Stomach (tissue), 9 donors: ENCODE data around the gene GPC6. TPM values are rescaled to one million over a fixed set of nuclear protein-coding genes. Genes with fewer than 3 reads are reported as not detected.

Experiments
- DNase-seq, 2 donors: peaks; one replicate each; pipeline versions ENCODE4 v3.0.0 to v3.0.0-alpha.2; 2013 to 2019
- H3K27ac ChIP-seq, 5 donors: fragments of 200-600 bp in 4 of 5; sonication (generic) in 4 of 5; one replicate each; pipeline ENCODE4 v1.5.1; 2013 to 2019; ENCODE audit warnings: mild to moderate bottlenecking in 1 of 5, moderate library complexity in 1 of 5
- H3K27me3 ChIP-seq, 3 donors: fragments of 200-600 bp; sonication (generic); one replicate each; pipeline ENCODE4 v1.5.1; 2017 to 2019; ENCODE audit warnings: mixed run types in 1 of 3
- H3K36me3 ChIP-seq, 4 donors: fragments of 200-600 bp; sonication (generic); 1 replicate in 3 of 4; 2 replicates in 1 of 4; pipeline ENCODE4 v1.5.1; 2016 to 2019
- H3K4me1 ChIP-seq, 4 donors: fragments of 200-600 bp; sonication (generic); one replicate each; pipeline ENCODE4 v1.5.1; 2016 to 2019
- H3K4me3 ChIP-seq, 4 donors: fragments of 200-600 bp; sonication (generic) in 3 of 4; one replicate each; pipeline ENCODE4 v1.5.1; 2016 to 2019; ENCODE audit warnings: mild to moderate bottlenecking in 1 of 4
- H3K9me3 ChIP-seq, 4 donors: fragments of 200-600 bp; sonication (generic); one replicate each; pipeline ENCODE4 v1.5.1; 2016 to 2019
- CTCF ChIP-seq, 7 experiments: fragments of 450-650 bp in 4 of 7; fragments of 200-600 bp in 3 of 7; sonication (generic) in 3 of 7; IDR thresholded peaks; one replicate each; pipeline ENCODE4 v1.5.1; 2016 to 2019; ENCODE audit warnings: antibody characterized with exemption in 7 of 7, control low read depth in 2 of 7, mild to moderate bottlenecking in 1 of 7
- EP300 ChIP-seq: sonication (generic); formaldehyde crosslinking; IDR thresholded peaks from one replicate; pipeline ENCODE4 v1.6.1; 2017; ENCODE audit warnings: antibody characterized with exemption
- POLR2A ChIP-seq, 4 donors: fragments of 450-650 bp; IDR thresholded peaks; one replicate each; pipeline ENCODE4 v1.6.1; 2016; ENCODE audit warnings: antibody characterized with exemption in 4 of 4, control low read depth in 2 of 4, mild to moderate bottlenecking in 1 of 4, moderate library complexity in 1 of 4
- POLR2AphosphoS5 ChIP-seq, 3 donors: sonication (generic); formaldehyde crosslinking; IDR thresholded peaks; one replicate each; pipeline ENCODE4 v1.6.1; 2016; ENCODE audit warnings: antibody characterized with exemption in 3 of 3
- WGBS, 5 donors: extraction: QIAGEN DNeasy Blood & Tissue Kit in 3 of 5; methylation state at CpG; one replicate each; pipeline versions ENCODE4 v1.1.5 to v1.1.7; 2013 to 2018; 5-methylcytosine and 5-hydroxymethylcytosine counted together
- intact Hi-C: fragments of 100-400 bp; cut with DNase I; formaldehyde crosslinking; loops from one replicate; pipeline ENCODE4 v1.15.1; 2023; ENCODE audit warnings: low total_unique reads
- polyA plus RNA-seq, 3 donors: library from polyadenylated mRNA; stranded (reverse); fragments of 200-250 nt; gene quantifications; one replicate each; pipeline ENCODE4 v1.2.3, GENCODE V29; 2013
- total RNA-seq, 5 donors: library from RNA; depleted of rRNA; stranded (reverse); fragments of >200 nt; gene quantifications; one replicate each; pipeline versions ENCODE4 v1.1.0 to v1.2.3, GENCODE V29; 2014 to 2016
- donor health status: healthy with polysubstance abuse.
- donor health status: Bipolar disorder and iron deficiency.
- donor health status: healthy.

Gene GPC6
- total and polyA plus RNA-seq, 8 donors: 0.70 to 52.7 (median 5.6) TPM

GRCh38 chr13:94236872-94237271 lies 1010.3 kb downstream of the GPC6 start:
- no peak for TF ChIP-seq POLR2A (IDR thresholded peaks at IDR 0.05)
- TF ChIP-seq CTCF (IDR thresholded peaks at IDR 0.05): no peak
- no peak for TF ChIP-seq POLR2AphosphoS5 (IDR thresholded peaks at IDR 0.05)
- TF ChIP-seq EP300: no peak
- H3K9me3 ChIP-seq: no peaks in the 10 kb centered on the region
- H3K36me3 ChIP-seq: no peaks in the 10 kb centered on the region
- no peak overlapping the region for H3K27ac ChIP-seq
- H3K4me1 ChIP-seq: no peaks in the 10 kb centered on the region
- no peak overlapping the region for H3K4me3 ChIP-seq
- no peaks in the 10 kb centered on the region for H3K27me3 ChIP-seq
- DNase-seq: no peak
- intact Hi-C loops: no loop called here

GRCh38 chr13:94239135-94239534 lies 1012.5 kb downstream of the GPC6 start:
- intact Hi-C loops: no loop called here
- no peak for TF ChIP-seq POLR2AphosphoS5 (IDR thresholded peaks at IDR 0.05)
- TF ChIP-seq EP300: no peak
- no peak for TF ChIP-seq CTCF (IDR thresholded peaks at IDR 0.05)
- TF ChIP-seq POLR2A (IDR thresholded peaks at IDR 0.05): no peak
- Histone ChIP-seq H3K4me1 (no peaks in the 10 kb centered on the region), H3K4me3 (no peak overlapping the region), H3K9me3 (no peaks in the 10 kb centered on the region), H3K36me3 (no peaks in the 10 kb centered on the region), H3K27ac (no peak overlapping the region), H3K27me3 (no peaks in the 10 kb centered on the region)
- 48 to 58% (median 55%) methylated on average over 3 of the region's 3 CpGs for WGBS, 5 donors
- peak in 1 of 2 donors; percentile 36 for DNase-seq

- H3K4me3 ChIP-seq: no peak overlapping the region
- TF ChIP-seq CTCF (IDR thresholded peaks at IDR 0.05) (no peak), EP300 (no peak), POLR2A (IDR thresholded peaks at IDR 0.05) (no peak), POLR2AphosphoS5 (IDR thresholded peaks at IDR 0.05) (no peak)
- DNase-seq: no peak
- no peaks in the 10 kb centered on the region for H3K36me3 ChIP-seq
- intact Hi-C loops: no loop called here
- peaks cover 0 to 13% (median 4%) of the 10 kb centered on the region in 4 donors for H3K9me3 ChIP-seq
- H3K27me3 ChIP-seq: no peaks in the 10 kb centered on the region
- H3K27ac ChIP-seq: no peak overlapping the region
- no peaks in the 10 kb centered on the region for H3K4me1 ChIP-seq
These were observed 1015.9 kb downstream of the GPC6 start for GRCh38 chr13:94242554-94242953.

GRCh38 chr13:94243551-94243950 lies 1016.9 kb downstream of the GPC6 start:
- Histone ChIP-seq H3K9me3 (peaks cover 0 to 13% (median 4%) of the 10 kb centered on the region in 4 donors), H3K27me3 (no peaks in the 10 kb centered on the region), H3K27ac (no peak overlapping the region), H3K4me1 (no peaks in the 10 kb centered on the region), H3K36me3 (no peaks in the 10 kb centered on the region), H3K4me3 (no peak overlapping the region)
- DNase-seq: no peak
- TF ChIP-seq POLR2A (IDR thresholded peaks at IDR 0.05) (no peak), CTCF (IDR thresholded peaks at IDR 0.05) (no peak), POLR2AphosphoS5 (IDR thresholded peaks at IDR 0.05) (no peak), EP300 (no peak)
- intact Hi-C loops: no loop called here

GRCh38 chr13:94246495-94246894 lies 1019.9 kb downstream of the GPC6 start:
- Histone ChIP-seq H3K36me3 (no peaks in the 10 kb centered on the region), H3K4me3 (no peak overlapping the region), H3K27ac (no peak overlapping the region), H3K9me3 (peaks cover 0 to 13% (median 4%) of the 10 kb centered on the region in 4 donors), H3K27me3 (no peaks in the 10 kb centered on the region), H3K4me1 (no peaks in the 10 kb centered on the region)
- no peak for DNase-seq
- intact Hi-C loops: no loop called here
- TF ChIP-seq POLR2AphosphoS5 (IDR thresholded peaks at IDR 0.05) (no peak), CTCF (IDR thresholded peaks at IDR 0.05) (no peak), EP300 (no peak), POLR2A (IDR thresholded peaks at IDR 0.05) (no peak)
- WGBS, 5 donors: 67 to 92% (median 86%) methylated on average over 1 of the region's 1 CpG
